ENCODE data around the gene PARD3.

The PARD3 gene

DNA sequence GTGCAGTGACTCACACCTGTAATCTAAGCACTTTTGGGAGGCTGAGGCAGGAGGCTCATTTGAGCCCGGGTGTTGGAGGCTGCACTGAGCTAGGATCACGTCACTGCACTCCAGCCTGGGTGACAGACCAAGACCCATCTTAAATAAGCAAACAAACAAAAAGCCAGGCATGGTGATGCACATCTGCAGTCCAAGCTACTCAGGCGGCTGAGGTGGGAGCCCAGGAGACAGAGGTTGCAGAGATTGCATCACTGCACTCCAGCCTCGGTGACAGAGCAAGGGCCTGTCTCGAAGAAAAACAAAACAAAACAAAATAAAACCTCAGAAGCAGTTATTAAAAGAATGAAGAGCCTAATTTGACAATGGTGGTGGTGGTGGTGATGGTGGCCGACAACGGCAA, 132.5 kb downstream of the PARD3 start:
- Histone ChIP-seq H3K4me3 (ENCODE audit: insufficient read depth, low read depth, low read length) (no peak overlapping the region), H3K9me3 (ENCODE audit: control insufficient read depth, low read length) (no peaks in the 10 kb centered on the region), H3K27ac (ENCODE audit: insufficient read depth, low read depth, low read length, poor library complexity, severe bottlenecking) (no peak overlapping the region), H3K4me1 (ENCODE audit: control insufficient read depth, insufficient read depth, low read length) (no peaks in the 10 kb centered on the region), H3K27me3 (ENCODE audit: control insufficient read depth, insufficient read depth, low read length, poor library complexity, severe bottlenecking) (no peaks in the 10 kb centered on the region), H3K36me3 (ENCODE audit: control insufficient read depth, insufficient read depth, low read length) (no peaks in the 10 kb centered on the region)
- 93 to 94% methylated on average over 5 to 7 of the region's 7 CpGs for WGBS, 2 experiments

DNA sequence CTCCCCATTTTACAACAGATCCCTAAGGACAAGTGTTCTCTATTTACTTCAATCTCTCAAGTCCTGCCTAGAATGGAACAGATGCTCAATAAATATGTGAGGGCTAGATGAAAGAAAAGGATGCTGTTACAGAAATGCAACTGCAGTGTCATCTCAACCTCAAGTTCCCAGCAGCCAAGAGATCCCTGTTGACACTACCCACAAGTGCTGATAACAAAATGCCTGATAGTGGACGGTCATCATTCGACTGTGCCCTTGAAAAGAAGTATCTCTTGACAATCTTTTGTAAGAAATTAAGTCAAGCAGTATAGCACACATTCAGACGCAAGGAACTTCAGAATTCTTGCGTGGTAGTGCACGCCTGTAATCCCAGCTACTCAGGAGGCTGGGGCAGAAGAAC, 133.2 kb downstream of the PARD3 start:
- Histone ChIP-seq H3K36me3 (ENCODE audit: control insufficient read depth, insufficient read depth, low read length) (no peaks in the 10 kb centered on the region), H3K4me3 (ENCODE audit: insufficient read depth, low read depth, low read length) (no peak overlapping the region), H3K27me3 (ENCODE audit: control insufficient read depth, insufficient read depth, low read length, poor library complexity, severe bottlenecking) (no peaks in the 10 kb centered on the region), H3K9me3 (ENCODE audit: control insufficient read depth, low read length) (no peaks in the 10 kb centered on the region), H3K4me1 (ENCODE audit: control insufficient read depth, insufficient read depth, low read length) (no peaks in the 10 kb centered on the region), H3K27ac (ENCODE audit: insufficient read depth, low read depth, low read length, poor library complexity, severe bottlenecking) (no peak overlapping the region)
- WGBS, 2 experiments, result 83 to 99% methylated on average over 5 of the region's 5 CpGs

DNA sequence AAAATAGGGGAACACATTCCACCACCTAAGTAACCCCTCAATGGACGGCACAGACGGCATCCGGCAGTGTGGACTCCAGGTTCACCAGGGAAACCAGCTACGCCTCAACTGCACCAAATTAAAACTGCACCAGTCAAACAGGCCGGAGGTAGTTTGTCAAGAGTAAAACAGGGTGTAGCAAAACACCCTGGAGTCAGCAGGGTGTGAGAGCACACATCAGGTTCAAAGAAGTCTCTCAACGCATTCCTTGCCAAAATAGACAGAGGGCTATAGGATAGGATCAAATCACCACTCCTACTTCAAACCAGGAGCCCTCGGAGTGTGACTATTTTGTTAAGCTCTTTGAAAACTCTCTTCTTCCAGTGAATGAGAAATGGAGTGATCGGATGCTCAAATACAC, 135.9 kb downstream of the PARD3 start:
- Histone ChIP-seq H3K9me3 (ENCODE audit: control insufficient read depth, low read length) (no peaks in the 10 kb centered on the region), H3K4me3 (ENCODE audit: insufficient read depth, low read depth, low read length) (no peak overlapping the region), H3K36me3 (ENCODE audit: control insufficient read depth, insufficient read depth, low read length) (no peaks in the 10 kb centered on the region), H3K4me1 (ENCODE audit: control insufficient read depth, insufficient read depth, low read length) (no peaks in the 10 kb centered on the region), H3K27me3 (ENCODE audit: control insufficient read depth, insufficient read depth, low read length, poor library complexity, severe bottlenecking) (no peaks in the 10 kb centered on the region), H3K27ac (ENCODE audit: insufficient read depth, low read depth, low read length, poor library complexity, severe bottlenecking) (no peak overlapping the region)
- 88 to 95% methylated on average over 8 of the region's 8 CpGs for WGBS, 2 experiments

DNA sequence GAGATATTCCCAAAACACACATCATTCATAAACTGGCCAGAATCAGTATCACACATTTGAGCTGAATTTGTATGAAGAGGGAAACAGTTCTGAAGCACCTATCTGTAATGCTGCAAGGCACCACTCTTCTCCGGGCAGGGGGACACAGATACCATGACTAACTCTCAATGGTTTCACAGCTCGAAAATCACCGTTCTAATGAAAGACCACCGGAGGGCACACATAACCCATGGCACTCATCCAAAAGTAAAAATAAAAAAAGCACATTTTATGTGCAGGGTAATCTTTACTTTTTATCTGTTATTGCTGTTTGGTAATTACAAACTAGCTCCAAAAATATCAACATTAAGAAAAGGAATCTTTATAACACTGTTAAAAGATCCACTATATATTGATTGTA, 137.5 kb downstream of the PARD3 start:
- no peak overlapping the region for H3K27ac ChIP-seq (ENCODE audit: insufficient read depth, low read depth, low read length, poor library complexity, severe bottlenecking)
- no peaks in the 10 kb centered on the region for H3K27me3 ChIP-seq (ENCODE audit: control insufficient read depth, insufficient read depth, low read length, poor library complexity, severe bottlenecking)
- H3K4me3 ChIP-seq (ENCODE audit: insufficient read depth, low read depth, low read length), result no peak overlapping the region
- WGBS, 2 experiments, result 83 to 92% methylated on average over 3 to 4 of the region's 4 CpGs
- no peaks in the 10 kb centered on the region for H3K4me1 ChIP-seq (ENCODE audit: control insufficient read depth, insufficient read depth, low read length)
- H3K9me3 ChIP-seq (ENCODE audit: control insufficient read depth, low read length), result no peaks in the 10 kb centered on the region
- H3K36me3 ChIP-seq (ENCODE audit: control insufficient read depth, insufficient read depth, low read length), result no peaks in the 10 kb centered on the region

DNA sequence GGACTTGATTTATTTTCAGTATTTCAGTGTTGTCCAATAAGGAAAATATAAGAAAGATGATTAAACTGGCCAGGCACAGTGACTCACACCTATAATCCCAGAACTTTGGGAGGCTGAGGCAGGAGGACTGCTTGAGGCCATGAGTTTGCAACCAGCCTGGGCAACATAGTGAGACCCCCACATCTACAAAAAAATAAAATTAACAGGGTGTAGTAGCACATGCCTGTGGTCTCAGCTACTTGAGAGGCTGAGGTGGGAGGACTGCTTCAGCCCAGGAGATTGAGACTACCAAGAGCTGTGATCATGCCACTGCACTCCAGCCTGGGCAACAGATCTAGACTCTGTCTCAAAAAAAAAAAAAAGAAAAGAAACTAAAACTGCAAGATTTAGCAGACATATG, 138.0 kb downstream of the PARD3 start:
- Histone ChIP-seq H3K27ac (ENCODE audit: insufficient read depth, low read depth, low read length, poor library complexity, severe bottlenecking) (no peak overlapping the region), H3K4me3 (ENCODE audit: insufficient read depth, low read depth, low read length) (no peak overlapping the region), H3K4me1 (ENCODE audit: control insufficient read depth, insufficient read depth, low read length) (no peaks in the 10 kb centered on the region), H3K36me3 (ENCODE audit: control insufficient read depth, insufficient read depth, low read length) (no peaks in the 10 kb centered on the region), H3K27me3 (ENCODE audit: control insufficient read depth, insufficient read depth, low read length, poor library complexity, severe bottlenecking) (no peaks in the 10 kb centered on the region), H3K9me3 (ENCODE audit: control insufficient read depth, low read length) (no peaks in the 10 kb centered on the region)

DNA sequence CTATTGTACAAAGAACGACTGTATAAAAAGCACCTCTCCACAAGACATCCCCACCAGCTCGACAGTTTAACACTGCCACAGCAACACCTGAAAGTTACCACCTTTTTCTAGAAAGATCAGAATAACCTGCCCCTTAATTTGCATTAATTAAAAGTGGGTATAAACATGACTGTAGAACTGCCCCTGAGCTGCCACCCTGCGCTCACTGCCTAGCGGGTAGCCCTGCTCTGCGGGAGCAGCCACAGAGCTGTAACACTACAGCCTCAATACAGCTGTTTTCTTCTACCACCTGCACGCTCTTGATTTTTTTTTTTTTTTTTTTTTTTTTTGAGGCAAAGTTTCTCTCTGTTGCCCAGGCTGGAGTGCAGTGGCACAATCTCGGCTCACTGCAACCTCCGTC, 140.9 kb downstream of the PARD3 start:
- no peaks in the 10 kb centered on the region for H3K4me1 ChIP-seq (ENCODE audit: control insufficient read depth, insufficient read depth, low read length)
- H3K27ac ChIP-seq (ENCODE audit: insufficient read depth, low read depth, low read length, poor library complexity, severe bottlenecking), result no peak overlapping the region
- 86 to 90% methylated on average over 8 of the region's 8 CpGs for WGBS, 2 experiments
- H3K27me3 ChIP-seq (ENCODE audit: control insufficient read depth, insufficient read depth, low read length, poor library complexity, severe bottlenecking), result no peaks in the 10 kb centered on the region
- no peaks in the 10 kb centered on the region for H3K36me3 ChIP-seq (ENCODE audit: control insufficient read depth, insufficient read depth, low read length)
- no peak overlapping the region for H3K4me3 ChIP-seq (ENCODE audit: insufficient read depth, low read depth, low read length)
- H3K9me3 ChIP-seq (ENCODE audit: control insufficient read depth, low read length), result no peaks in the 10 kb centered on the region

DNA sequence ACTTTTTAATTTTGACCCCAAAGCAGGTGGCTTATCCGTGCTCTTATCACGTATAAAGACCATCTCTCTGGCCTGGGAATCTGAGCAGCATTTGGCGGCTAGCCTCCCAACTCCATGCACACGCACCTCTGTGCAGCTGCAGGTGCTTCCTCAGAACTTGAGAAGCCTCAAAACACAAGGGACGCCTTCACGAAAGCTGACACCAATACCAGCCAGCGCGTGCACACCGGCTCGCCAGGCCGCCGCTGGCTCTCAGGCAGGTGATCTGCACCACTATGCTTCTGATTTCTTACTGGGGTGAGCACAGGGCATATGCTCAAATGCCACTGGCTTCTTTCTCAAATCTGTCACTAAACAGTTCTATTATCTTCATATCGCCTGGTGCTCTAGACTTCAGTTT, 145.0 kb downstream of the PARD3 start:
- WGBS, 2 experiments, result 88 to 91% methylated on average over 13 of the region's 13 CpGs
- H3K36me3 ChIP-seq (ENCODE audit: control insufficient read depth, insufficient read depth, low read length), result no peaks in the 10 kb centered on the region
- H3K4me3 ChIP-seq (ENCODE audit: insufficient read depth, low read depth, low read length), result no peak overlapping the region
- no peak overlapping the region for H3K27ac ChIP-seq (ENCODE audit: insufficient read depth, low read depth, low read length, poor library complexity, severe bottlenecking)
- H3K4me1 ChIP-seq (ENCODE audit: control insufficient read depth, insufficient read depth, low read length), result peaks cover 10% of the 10 kb centered on the region
- H3K27me3 ChIP-seq (ENCODE audit: control insufficient read depth, insufficient read depth, low read length, poor library complexity, severe bottlenecking), result no peaks in the 10 kb centered on the region
- H3K9me3 ChIP-seq (ENCODE audit: control insufficient read depth, low read length), result no peaks in the 10 kb centered on the region

DNA sequence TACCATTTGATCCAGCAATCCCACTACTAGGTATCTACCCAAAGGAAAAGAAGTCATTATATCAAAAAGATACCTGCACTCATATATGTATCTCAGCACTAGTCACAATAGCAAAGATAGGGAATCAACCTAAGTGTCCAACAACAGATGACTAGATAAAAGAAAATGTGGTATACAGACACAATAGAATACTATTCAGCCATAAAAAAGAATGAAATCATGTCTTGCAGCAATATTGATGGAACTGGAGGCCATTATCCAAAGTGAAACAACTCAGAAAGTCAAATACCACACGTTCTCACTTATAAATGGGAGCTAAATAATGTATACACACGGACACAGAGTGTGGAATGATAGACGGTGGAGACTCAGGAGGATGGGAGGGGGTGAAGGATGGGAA, 146.0 kb downstream of the PARD3 start:
- H3K9me3 ChIP-seq (ENCODE audit: control insufficient read depth, low read length), result no peaks in the 10 kb centered on the region
- 93 to 100% methylated on average over 3 of the region's 3 CpGs for WGBS, 2 experiments
- no peak overlapping the region for H3K4me3 ChIP-seq (ENCODE audit: insufficient read depth, low read depth, low read length)
- H3K27me3 ChIP-seq (ENCODE audit: control insufficient read depth, insufficient read depth, low read length, poor library complexity, severe bottlenecking), result no peaks in the 10 kb centered on the region
- no peak overlapping the region for H3K27ac ChIP-seq (ENCODE audit: insufficient read depth, low read depth, low read length, poor library complexity, severe bottlenecking)
- peaks cover 10% of the 10 kb centered on the region for H3K4me1 ChIP-seq (ENCODE audit: control insufficient read depth, insufficient read depth, low read length)
- no peaks in the 10 kb centered on the region for H3K36me3 ChIP-seq (ENCODE audit: control insufficient read depth, insufficient read depth, low read length)

DNA sequence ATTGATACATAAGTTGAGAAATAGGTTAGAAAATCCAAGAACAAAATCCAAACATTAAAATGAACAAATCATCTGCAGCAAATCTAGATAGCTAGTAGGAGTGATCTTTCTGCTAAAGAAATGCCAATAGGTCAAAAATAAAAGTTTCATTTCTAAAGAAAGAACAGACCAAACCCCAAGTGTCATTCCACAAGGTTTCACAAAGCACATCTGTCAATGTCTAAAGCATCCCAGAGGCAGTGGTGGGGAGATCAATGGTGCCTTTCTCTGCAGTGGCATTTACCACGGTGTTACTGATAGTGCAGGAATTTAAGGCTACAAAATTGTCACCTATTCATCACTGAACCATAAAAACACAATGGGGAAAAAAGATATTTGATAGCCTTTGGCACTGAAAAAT, 147.9 kb downstream of the PARD3 start:
- Histone ChIP-seq H3K36me3 (ENCODE audit: control insufficient read depth, insufficient read depth, low read length) (no peaks in the 10 kb centered on the region), H3K4me3 (ENCODE audit: insufficient read depth, low read depth, low read length) (no peak overlapping the region), H3K27me3 (ENCODE audit: control insufficient read depth, insufficient read depth, low read length, poor library complexity, severe bottlenecking) (no peaks in the 10 kb centered on the region), H3K27ac (ENCODE audit: insufficient read depth, low read depth, low read length, poor library complexity, severe bottlenecking) (no peak overlapping the region), H3K9me3 (ENCODE audit: control insufficient read depth, low read length) (no peaks in the 10 kb centered on the region), H3K4me1 (ENCODE audit: control insufficient read depth, insufficient read depth, low read length) (peaks cover 10% of the 10 kb centered on the region)
- 77% methylated on average over 1 of the region's 1 CpG; no CpG with 5 or more reads in 1 of the 2 experiments for WGBS, 2 experiments

DNA sequence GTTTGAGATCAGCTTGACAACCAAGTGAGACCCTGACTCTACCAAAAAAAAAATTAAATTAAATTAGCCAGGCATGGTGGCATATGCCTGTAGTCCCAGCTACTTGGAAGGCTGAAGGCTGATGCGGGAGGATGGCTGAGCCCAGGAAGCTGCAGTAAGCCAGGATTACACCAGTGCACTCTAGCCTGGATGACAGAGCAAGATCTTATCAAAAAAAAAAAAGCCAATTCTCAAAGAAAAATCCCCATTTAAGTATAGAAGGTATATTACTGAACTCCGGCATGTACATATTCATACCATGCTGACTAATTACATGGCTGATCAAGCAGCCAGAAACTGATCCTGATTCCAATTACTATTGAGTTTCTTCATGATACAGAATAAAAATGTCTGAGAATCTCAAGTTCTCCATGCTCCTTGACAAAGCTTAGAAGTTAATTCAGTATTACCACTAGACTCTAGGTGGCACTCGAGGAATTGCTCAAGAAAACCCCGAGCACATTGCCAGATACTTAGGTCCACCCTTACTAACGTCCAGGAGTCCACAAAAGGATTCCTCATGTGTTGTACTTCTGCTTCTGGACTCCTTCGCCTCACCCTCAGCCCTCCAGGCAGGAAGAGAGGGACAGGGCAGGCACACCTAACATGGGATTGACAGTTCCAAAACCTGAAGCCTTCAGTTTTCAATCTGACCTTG, 148.9 kb downstream of the PARD3 start:
- Histone ChIP-seq H3K36me3 (ENCODE audit: control insufficient read depth, insufficient read depth, low read length) (no peaks in the 10 kb centered on the region), H3K9me3 (ENCODE audit: control insufficient read depth, low read length) (no peaks in the 10 kb centered on the region), H3K4me3 (ENCODE audit: insufficient read depth, low read depth, low read length) (no peak overlapping the region), H3K27ac (ENCODE audit: insufficient read depth, low read depth, low read length, poor library complexity, severe bottlenecking) (no peak overlapping the region), H3K4me1 (ENCODE audit: control insufficient read depth, insufficient read depth, low read length) (peaks cover 10% of the 10 kb centered on the region), H3K27me3 (ENCODE audit: control insufficient read depth, insufficient read depth, low read length, poor library complexity, severe bottlenecking) (no peaks in the 10 kb centered on the region)
- WGBS, 2 experiments, result 67 to 70% methylated on average over 6 of the region's 6 CpGs

DNA sequence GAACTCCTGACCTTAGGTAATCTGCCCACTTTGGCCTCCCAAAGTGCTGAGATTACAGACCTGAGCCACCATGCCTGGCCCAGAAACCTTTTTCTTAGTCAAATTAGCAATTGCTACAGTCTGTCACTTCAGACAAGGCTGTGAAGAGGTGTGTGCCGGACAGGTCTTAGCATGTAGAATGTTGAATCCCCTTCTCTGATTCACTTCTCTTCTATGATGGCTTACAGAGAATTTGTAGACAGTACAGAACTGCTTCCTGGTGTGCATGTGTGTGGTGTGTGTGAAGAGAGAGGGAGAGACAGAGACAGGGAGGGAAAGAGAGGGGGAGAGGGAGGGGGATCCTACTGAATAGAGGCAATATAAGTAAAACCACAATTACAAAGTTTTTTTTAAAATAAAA, 150.4 kb downstream of the PARD3 start:
- Histone ChIP-seq H3K9me3 (ENCODE audit: control insufficient read depth, low read length) (no peaks in the 10 kb centered on the region), H3K4me1 (ENCODE audit: control insufficient read depth, insufficient read depth, low read length) (peaks cover 10% of the 10 kb centered on the region), H3K27ac (ENCODE audit: insufficient read depth, low read depth, low read length, poor library complexity, severe bottlenecking) (no peak overlapping the region), H3K27me3 (ENCODE audit: control insufficient read depth, insufficient read depth, low read length, poor library complexity, severe bottlenecking) (no peaks in the 10 kb centered on the region), H3K4me3 (ENCODE audit: insufficient read depth, low read depth, low read length) (no peak overlapping the region), H3K36me3 (ENCODE audit: control insufficient read depth, insufficient read depth, low read length) (no peaks in the 10 kb centered on the region)
- WGBS, 2 experiments, result 90 to 100% methylated on average over 1 of the region's 1 CpG

All from ectodermal cell (in vitro differentiated cells).